Loucy (cell line): ENCODE measurements around the gene CYTH1.

Source experiments
- H2AFZ ChIP-seq: fragments of 200-600 bp; sonication (generic); 2 replicates; pipeline ENCODE4 v1.6.0; 2016; ENCODE audit warnings: antibody characterized with exemption, mild to moderate bottlenecking, low read length, moderate library complexity
- H3F3A ChIP-seq: fragments of 200-600 bp; 2 replicates; pipeline ENCODE4 v1.6.0; 2016; ENCODE audit warnings: antibody characterized with exemption, low read depth, mild to moderate bottlenecking
- H3K27me3 ChIP-seq: fragments of 200-600 bp; sonication (generic); 2 replicates; pipeline ENCODE4 v1.6.1; 2014; ENCODE audit warnings: low read length, mild to moderate bottlenecking; ENCODE audit not compliant: insufficient read depth, poor library complexity, severe bottlenecking
- H3K36me3 ChIP-seq: fragments of 200-600 bp; sonication (generic); 2 replicates; pipeline ENCODE4 v1.6.1; 2016; ENCODE audit warnings: low read length; ENCODE audit not compliant: insufficient read depth
- H3K4me1 ChIP-seq: fragments of 200-600 bp; sonication (generic); 2 replicates; pipeline ENCODE4 v1.5.1; 2014; ENCODE audit warnings: low read length, mild to moderate bottlenecking; ENCODE audit not compliant: insufficient read depth, poor library complexity, severe bottlenecking
- H3K4me2 ChIP-seq: fragments of 200-600 bp; sonication (generic); 2 replicates; pipeline ENCODE4 v1.6.0; 2014; ENCODE audit warnings: antibody characterized with exemption, low read length, low read depth, mild to moderate bottlenecking; ENCODE audit not compliant: poor library complexity, severe bottlenecking
- H3K4me3 ChIP-seq: fragments of 200-600 bp; sonication (generic); 2 replicates; pipeline ENCODE4 v1.5.1; 2014; ENCODE audit warnings: low read length, mild to moderate bottlenecking, mixed read lengths; ENCODE audit not compliant: poor library complexity, severe bottlenecking
- H3K79me2 ChIP-seq: fragments of 200-600 bp; sonication (generic); 2 replicates; pipeline ENCODE4 v1.6.1; 2014; ENCODE audit warnings: low read length; ENCODE audit not compliant: insufficient read depth
- H3K9ac ChIP-seq: fragments of 200-600 bp; sonication (generic); 2 replicates; pipeline ENCODE4 v1.6.0; 2014; ENCODE audit warnings: mild to moderate bottlenecking, low read depth, low read length, moderate library complexity; ENCODE audit not compliant: poor library complexity, severe bottlenecking
- H3K9me2 ChIP-seq: fragments of 200-600 bp; sonication (generic); replicated peaks from 2 replicates; pipeline ENCODE4 v1.6.1; 2016; ENCODE audit warnings: low read depth, low read length, mixed read lengths
- H3K9me3 ChIP-seq: fragments of 200-600 bp; sonication (generic); 2 replicates; pipeline ENCODE4 v1.6.1; 2014; ENCODE audit warnings: mild to moderate bottlenecking, antibody characterized with exemption, low read length, low read depth; ENCODE audit not compliant: insufficient read depth
- H4K20me1 ChIP-seq: fragments of 200-600 bp; sonication (generic); 2 replicates; pipeline ENCODE4 v1.6.0; 2014; ENCODE audit warnings: antibody characterized with exemption, low read length, mild to moderate bottlenecking; ENCODE audit not compliant: insufficient read depth, poor library complexity, severe bottlenecking
- CTCF ChIP-seq: fragments of 200-600 bp; sonication (generic); conservative IDR thresholded peaks from 2 replicates; pipeline ENCODE4 v1.5.1; 2014; ENCODE audit warnings: mild to moderate bottlenecking, antibody characterized with exemption, low read length
- EZH2phosphoT487 ChIP-seq: fragments of 200-600 bp; IDR thresholded peaks from 2 replicates; pipeline ENCODE4 v1.6.1; 2018; ENCODE audit warnings: antibody characterized with exemption, mild to moderate bottlenecking, moderate library complexity, borderline replicate concordance

Gene CYTH1

GRCh38 chr17:78746949-78747269 lies 35.2 kb downstream of the CYTH1 start:
- no peak for TF ChIP-seq CTCF
- TF ChIP-seq EZH2phosphoT487 = no peak
- no peak overlapping the region for H3K4me3 ChIP-seq
- H4K20me1 ChIP-seq = peaks cover 7% of the 10 kb centered on the region
- peak overlapping the region; percentile 65 for H3K9ac ChIP-seq
- H3F3A ChIP-seq = peaks cover 13% of the 10 kb centered on the region; the same call in 1 of the 2 replicates
- no peaks in the 10 kb centered on the region for H3K27me3 ChIP-seq
- H2AFZ ChIP-seq = no peak overlapping the region
- no peaks in the 10 kb centered on the region for H3K9me3 ChIP-seq
- peak overlapping the region; percentile 94 for H3K4me2 ChIP-seq
- H3K4me1 ChIP-seq = peaks cover 84% of the 10 kb centered on the region
- H3K36me3 ChIP-seq = peaks cover 3% of the 10 kb centered on the region; the same call in 1 of the 2 replicates
- H3K79me2 ChIP-seq = peaks cover 89% of the 10 kb centered on the region
- H3K9me2 ChIP-seq = no peaks in the 10 kb centered on the region

GRCh38 chr17:78746263-78746948 lies 35.7 kb downstream of the CYTH1 start:
- H3K9me2 ChIP-seq = no peaks in the 10 kb centered on the region
- H3K9ac ChIP-seq = no peak overlapping the region
- H3K4me3 ChIP-seq = no peak overlapping the region
- H3K4me2 ChIP-seq = peak overlapping the region; percentile 10
- no peak for TF ChIP-seq EZH2phosphoT487
- no peak for TF ChIP-seq CTCF
- peaks cover 84% of the 10 kb centered on the region for H3K4me1 ChIP-seq
- peaks cover 3% of the 10 kb centered on the region; the same call in 1 of the 2 replicates for H3K36me3 ChIP-seq
- H3K27me3 ChIP-seq = no peaks in the 10 kb centered on the region
- peaks cover 13% of the 10 kb centered on the region; the same call in 1 of the 2 replicates for H3F3A ChIP-seq
- no peak overlapping the region for H2AFZ ChIP-seq
- peaks cover 89% of the 10 kb centered on the region for H3K79me2 ChIP-seq
- peaks cover 8% of the 10 kb centered on the region for H4K20me1 ChIP-seq
- H3K9me3 ChIP-seq = no peaks in the 10 kb centered on the region

- Histone ChIP-seq H3K4me1 (peaks cover 80% of the 10 kb centered on the region), H3K9me2 (no peaks in the 10 kb centered on the region), H3K4me3 (no peak overlapping the region), H2AFZ (no peak overlapping the region), H4K20me1 (peaks cover 8% of the 10 kb centered on the region), H3K79me2 (peaks cover 89% of the 10 kb centered on the region), H3K4me2 (peak overlapping the region; percentile 10), H3F3A (peaks cover 16% of the 10 kb centered on the region; the same call in 1 of the 2 replicates), H3K27me3 (no peaks in the 10 kb centered on the region), H3K9ac (peak overlapping the region; percentile 7), H3K36me3 (peaks cover 3% of the 10 kb centered on the region; the same call in 1 of the 2 replicates), H3K9me3 (no peaks in the 10 kb centered on the region)
- no peak for TF ChIP-seq EZH2phosphoT487
- TF ChIP-seq CTCF = peak; percentile 67
Observed at GRCh38 chr17:78745407-78746088, 36.5 kb downstream of the CYTH1 start.
